Measurements from ENCODE around the gene NPRL2. TPM values are rescaled to one million over a fixed set of nuclear protein-coding genes. Genes with fewer than 3 reads are reported as not detected.

The NPRL2 gene
- total RNA-seq, 2 experiments from 2014 or later, result 33.2 to 35.8 TPM

- intact Hi-C loops (cut with micrococcal nuclease), result loop anchor here (5.0 to 10.0 kb wide), 3 partner anchors 211 to 1149 kb away; partner anchors contain the start of genes C3orf18, DCAF1, HEMK1 and RBM15B
- peaks cover 54% of the 10 kb centered on the region for H3K4me1 Mint-ChIP-seq (ENCODE audit: low read depth)
- ChIA-PET POLR2A (interaction anchor here (1.5 to 1.6 kb wide), 2 partner anchors 17 to 19 kb away, joined by 4 to 5 read pairs; no protein-coding TSS in a partner anchor), CTCF (interaction anchor here (1.2 to 4.4 kb wide), 2 partner anchors 8 to 161 kb away, joined by 3 to 34 read pairs; no protein-coding TSS in a partner anchor)
- no peak overlapping the region for H3K27ac Mint-ChIP-seq
- H3K9me3 Mint-ChIP-seq, result no peaks in the 10 kb centered on the region
- H3K36me3 Mint-ChIP-seq, result peaks cover 24% of the 10 kb centered on the region
- no peaks in the 10 kb centered on the region for H3K27me3 Mint-ChIP-seq
- no peak overlapping the region for H3K4me3 Mint-ChIP-seq
- no peak for DNase-seq
These were observed 5.4 kb upstream of the NPRL2 start for GRCh38 chr3:50355829-50356552.

DNA sequence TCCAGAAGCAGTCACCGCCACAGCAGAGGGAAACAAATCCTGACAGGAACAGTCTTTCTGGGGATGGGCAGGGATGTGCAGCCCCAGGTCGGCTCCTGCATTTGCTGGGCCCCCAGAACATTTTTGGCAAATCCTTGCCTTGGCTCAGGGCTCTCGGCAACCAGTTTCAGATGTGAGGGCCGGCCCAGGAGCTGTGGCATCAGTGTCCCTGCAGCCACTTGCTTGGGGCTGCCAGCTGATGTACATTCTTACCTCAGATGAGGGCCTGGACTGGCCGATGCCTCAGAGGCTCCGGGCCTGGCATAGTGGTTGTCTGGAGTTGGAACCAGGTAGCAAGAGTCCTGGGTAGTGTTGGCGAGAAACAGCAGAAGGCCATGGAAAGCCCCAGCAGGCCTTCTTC is 4.3 kb upstream of the NPRL2 start:
- H3K27ac Mint-ChIP-seq, result no peak overlapping the region
- POLR2A ChIA-PET, result interaction anchor here (1.2 to 2.2 kb wide), 2 partner anchors 17 to 62 kb away, joined by 4 to 16 read pairs; partner anchors contain the start of gene IFRD2
- peaks cover 24% of the 10 kb centered on the region for H3K36me3 Mint-ChIP-seq
- no peaks in the 10 kb centered on the region for H3K9me3 Mint-ChIP-seq
- DNase-seq, result no peak
- H3K4me3 Mint-ChIP-seq, result no peak overlapping the region
- CTCF ChIA-PET, result interaction anchor here (1.0 to 2.9 kb wide), 3 partner anchors 14 to 1080 kb away, joined by 3 to 16 read pairs (median 7); partner anchors contain the start of gene RASSF1
- intact Hi-C loops (cut with micrococcal nuclease), result loop anchor here (5.0 to 10.0 kb wide), 4 partner anchors 212 to 1150 kb away; partner anchors contain the start of genes C3orf18, CISH, DCAF1 and HEMK1
- no peaks in the 10 kb centered on the region for H3K27me3 Mint-ChIP-seq
- peaks cover 59% of the 10 kb centered on the region for H3K4me1 Mint-ChIP-seq (ENCODE audit: low read depth)

- ChIA-PET CTCF (interaction anchor here (0.9 to 2.9 kb wide), 5 partner anchors 11 to 1080 kb away, joined by 3 to 16 read pairs (median 4); partner anchors contain the start of gene RASSF1), POLR2A (interaction anchor here (1.0 to 2.2 kb wide), 4 partner anchors 13 to 61 kb away, joined by 3 to 16 read pairs (median 4); partner anchors contain the start of genes IFRD2, RASSF1 and TUSC2)
- Mint-ChIP-seq H3K4me1 (ENCODE audit: low read depth) (peaks cover 61% of the 10 kb centered on the region), H3K36me3 (peaks cover 22% of the 10 kb centered on the region), H3K9me3 (no peaks in the 10 kb centered on the region), H3K27me3 (no peaks in the 10 kb centered on the region), H3K27ac (no peak overlapping the region), H3K4me3 (no peak overlapping the region)
- DNase-seq, result no peak
- intact Hi-C loops (cut with micrococcal nuclease), result loop anchor here (5.0 to 10.0 kb wide), 3 partner anchors 258 to 1151 kb away; partner anchors contain the start of genes CISH, DCAF1 and RBM15B
These were observed 3.7 kb upstream of the NPRL2 start for GRCh38 chr3:50354186-50354764.

DNA sequence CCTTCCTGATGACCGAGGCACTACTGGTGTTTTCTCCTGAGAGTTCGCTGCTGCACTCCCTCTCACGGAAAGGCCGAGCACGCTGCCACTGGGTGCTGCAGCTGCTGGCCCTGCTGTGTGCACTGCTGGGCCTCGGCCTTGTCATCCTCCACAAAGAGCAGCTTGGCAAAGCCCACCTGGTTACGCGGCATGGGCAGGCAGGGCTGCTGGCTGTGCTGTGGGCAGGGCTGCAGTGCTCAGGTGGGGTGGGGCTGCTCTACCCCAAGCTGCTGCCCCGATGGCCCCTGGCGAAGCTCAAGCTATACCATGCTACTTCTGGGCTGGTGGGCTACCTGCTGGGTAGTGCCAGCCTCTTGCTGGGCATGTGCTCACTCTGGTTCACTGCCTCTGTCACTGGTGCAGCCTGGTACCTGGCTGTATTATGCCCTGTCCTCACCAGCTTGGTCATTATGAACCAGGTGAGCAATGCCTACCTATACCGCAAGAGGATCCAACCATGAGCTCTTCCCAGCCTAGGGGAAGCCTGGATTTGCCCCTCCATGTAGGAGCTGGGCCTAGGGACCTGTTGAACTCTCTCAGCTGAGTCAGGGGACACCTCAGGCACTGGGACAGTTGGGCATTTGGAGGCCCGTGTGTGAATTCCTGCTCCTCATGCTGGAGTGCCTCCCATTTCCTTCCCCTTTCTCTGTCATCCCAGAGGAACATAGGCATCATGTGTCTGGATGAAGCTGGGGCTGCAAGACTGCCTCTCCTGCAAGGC is 2.9 kb upstream of the NPRL2 start:
- Mint-ChIP-seq H3K9me3 (no peaks in the 10 kb centered on the region), H3K4me1 (ENCODE audit: low read depth) (peaks cover 69% of the 10 kb centered on the region), H3K36me3 (peaks cover 23% of the 10 kb centered on the region), H3K27me3 (no peaks in the 10 kb centered on the region), H3K27ac (peak overlapping the region; percentile 58), H3K4me3 (no peak overlapping the region)
- ChIA-PET POLR2A (interaction anchor here (0.9 to 2.2 kb wide), 4 partner anchors 13 to 257 kb away, joined by 3 to 16 read pairs (median 4); partner anchors contain the start of genes RASSF1 and TUSC2), CTCF (interaction anchor here (0.6 to 2.9 kb wide), 6 partner anchors 8 to 32 kb away, joined by 3 to 16 read pairs (median 4); partner anchors contain the start of gene RASSF1)
- DNase-seq, result no peak
- intact Hi-C loops (cut with micrococcal nuclease), result loop anchor here (5.0 to 10.0 kb wide), 3 partner anchors 259 to 1151 kb away; partner anchors contain the start of genes CISH, DCAF1 and RBM15B

DNA sequence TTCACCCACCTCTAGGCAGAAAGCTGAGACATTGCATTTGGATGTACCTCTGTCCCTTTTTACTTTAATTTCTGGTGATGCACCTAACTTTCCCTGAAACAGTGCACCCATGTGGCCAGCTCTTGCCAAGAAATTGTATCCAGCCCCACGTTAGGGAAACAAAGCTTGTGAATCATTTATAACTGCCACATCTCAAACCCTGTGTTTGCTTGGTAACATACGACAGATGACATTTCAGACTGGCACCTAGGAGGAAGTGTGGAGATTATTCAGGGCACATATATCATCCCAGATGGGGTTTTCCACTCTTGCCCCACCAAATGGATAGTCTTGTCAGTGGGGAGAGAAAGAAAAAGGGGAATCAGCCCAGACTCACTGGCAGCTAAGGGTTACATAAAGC is 2.2 kb upstream of the NPRL2 start:
- Mint-ChIP-seq H3K27ac (peak overlapping the region; percentile 58), H3K27me3 (no peaks in the 10 kb centered on the region), H3K4me1 (ENCODE audit: low read depth) (peaks cover 69% of the 10 kb centered on the region), H3K9me3 (no peaks in the 10 kb centered on the region), H3K4me3 (no peak overlapping the region), H3K36me3 (peaks cover 22% of the 10 kb centered on the region)
- ChIA-PET POLR2A (interaction anchor here (0.9 to 2.2 kb wide), 3 partner anchors 12 to 257 kb away, joined by 3 to 16 read pairs (median 7); partner anchors contain the start of gene RASSF1), CTCF (interaction anchor here (1.2 to 2.9 kb wide), 3 partner anchors 8 to 15 kb away, joined by 4 to 16 read pairs (median 7); partner anchors contain the start of gene RASSF1)
- peak; percentile 40 for DNase-seq
- intact Hi-C loops (cut with micrococcal nuclease), result loop anchor here (5.0 to 10.0 kb wide), 3 partner anchors 260 to 1152 kb away; partner anchors contain the start of genes CISH, DCAF1 and RBM15B

GRCh38 chr3:50351323-50351697 is 735 bp upstream of the NPRL2 start:
- ChIA-PET CTCF (interaction anchor here (0.7 to 4.9 kb wide), 5 partner anchors 11 to 219 kb away, joined by 3 to 39 read pairs (median 5); partner anchors contain the start of gene RASSF1), POLR2A (interaction anchor here (0.9 to 5.7 kb wide), 6 partner anchors 8 to 218 kb away, joined by 3 to 93 read pairs (median 4); partner anchors contain the start of genes HEMK1, HYAL3, NAA80 and RASSF1)
- no peaks in the 10 kb centered on the region for H3K27me3 Mint-ChIP-seq
- H3K4me1 Mint-ChIP-seq (ENCODE audit: low read depth), result peaks cover 62% of the 10 kb centered on the region
- intact Hi-C loops (cut with micrococcal nuclease), result loop anchor here (1.0 to 10.0 kb wide), 5 partner anchors 8 to 1153 kb away; partner anchors contain the start of genes CISH, DCAF1, RBM15B and TMEM115
- peaks cover 21% of the 10 kb centered on the region for H3K36me3 Mint-ChIP-seq
- no peaks in the 10 kb centered on the region for H3K9me3 Mint-ChIP-seq
- peak overlapping the region; percentile 97 for H3K27ac Mint-ChIP-seq
- DNase-seq, result peak; percentile 29
- H3K4me3 Mint-ChIP-seq, result peak overlapping the region; percentile 94

- Mint-ChIP-seq H3K4me1 (ENCODE audit: low read depth) (peaks cover 57% of the 10 kb centered on the region), H3K9me3 (no peaks in the 10 kb centered on the region), H3K27ac (peak overlapping the region; percentile 97), H3K4me3 (peak overlapping the region; percentile 94), H3K27me3 (no peaks in the 10 kb centered on the region), H3K36me3 (peaks cover 18% of the 10 kb centered on the region)
- intact Hi-C loops (cut with micrococcal nuclease), result loop anchor here (1.0 to 10.0 kb wide), 5 partner anchors 13 to 1155 kb away; partner anchors contain the start of genes CISH, DCAF1 and RBM15B
- ChIA-PET CTCF (interaction anchor here (1.0 to 4.9 kb wide), 9 partner anchors 10 to 266 kb away, joined by 3 to 39 read pairs (median 5); partner anchors contain the start of genes HYAL3, NAA80 and RASSF1), POLR2A (interaction anchor here (0.9 to 5.7 kb wide), 8 partner anchors 8 to 221 kb away, joined by 3 to 93 read pairs (median 4); partner anchors contain the start of genes C3orf18, HYAL3, NAA80 and RASSF1)
- no peak for DNase-seq
These were observed 405 bp downstream of the NPRL2 start for GRCh38 chr3:50350213-50350526.

DNA sequence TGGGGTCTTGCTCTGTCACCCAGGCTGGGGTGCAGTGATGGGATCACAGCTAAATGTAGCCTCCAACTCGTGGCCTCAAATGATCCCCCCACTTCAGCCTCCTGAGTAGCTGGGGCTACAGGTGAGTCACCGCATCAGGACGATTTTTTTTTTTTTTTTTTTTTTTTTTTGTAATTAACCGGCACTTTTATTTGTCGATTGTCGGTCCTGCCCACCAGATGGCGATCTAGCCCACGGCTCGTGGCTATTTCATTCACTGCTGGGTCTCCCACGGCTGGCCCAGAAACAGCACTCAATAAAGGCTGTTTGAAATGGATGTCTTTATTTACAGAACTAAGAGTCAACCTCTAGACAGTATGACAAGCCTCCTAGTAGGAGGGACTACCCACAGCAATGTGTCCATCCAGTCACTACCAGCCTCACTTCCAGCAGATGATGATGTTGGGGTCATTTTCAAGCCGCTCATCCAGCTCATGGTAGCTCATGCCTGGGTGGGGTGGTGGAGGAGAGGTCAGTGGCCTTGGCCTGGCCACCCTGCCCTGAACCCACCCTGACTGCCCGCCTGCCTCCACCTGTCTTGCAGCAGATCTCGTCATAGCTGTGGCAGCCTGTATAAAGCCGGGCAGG is 3.3 kb downstream of the NPRL2 start:
- Mint-ChIP-seq H3K27me3 (no peaks in the 10 kb centered on the region), H3K9me3 (no peaks in the 10 kb centered on the region), H3K27ac (peak overlapping the region; percentile 38), H3K4me3 (no peak overlapping the region), H3K4me1 (ENCODE audit: low read depth) (peaks cover 51% of the 10 kb centered on the region), H3K36me3 (peaks cover 14% of the 10 kb centered on the region)
- intact Hi-C loops (cut with micrococcal nuclease), result loop anchor here (1.0 kb wide), 1 partner anchor 195 kb away; no protein-coding TSS in a partner anchor
- DNase-seq, result peak; percentile 83
- CTCF ChIA-PET, result interaction anchor here (0.7 to 4.9 kb wide), 10 partner anchors 10 to 269 kb away, joined by 3 to 39 read pairs (median 4); partner anchors contain the start of gene TMEM115
- POLR2A ChIA-PET, result interaction anchor here (1.2 to 5.7 kb wide), 3 partner anchors 9 to 222 kb away, joined by 3 to 93 read pairs (median 4); partner anchors contain the start of genes HEMK1 and RASSF1

DNA sequence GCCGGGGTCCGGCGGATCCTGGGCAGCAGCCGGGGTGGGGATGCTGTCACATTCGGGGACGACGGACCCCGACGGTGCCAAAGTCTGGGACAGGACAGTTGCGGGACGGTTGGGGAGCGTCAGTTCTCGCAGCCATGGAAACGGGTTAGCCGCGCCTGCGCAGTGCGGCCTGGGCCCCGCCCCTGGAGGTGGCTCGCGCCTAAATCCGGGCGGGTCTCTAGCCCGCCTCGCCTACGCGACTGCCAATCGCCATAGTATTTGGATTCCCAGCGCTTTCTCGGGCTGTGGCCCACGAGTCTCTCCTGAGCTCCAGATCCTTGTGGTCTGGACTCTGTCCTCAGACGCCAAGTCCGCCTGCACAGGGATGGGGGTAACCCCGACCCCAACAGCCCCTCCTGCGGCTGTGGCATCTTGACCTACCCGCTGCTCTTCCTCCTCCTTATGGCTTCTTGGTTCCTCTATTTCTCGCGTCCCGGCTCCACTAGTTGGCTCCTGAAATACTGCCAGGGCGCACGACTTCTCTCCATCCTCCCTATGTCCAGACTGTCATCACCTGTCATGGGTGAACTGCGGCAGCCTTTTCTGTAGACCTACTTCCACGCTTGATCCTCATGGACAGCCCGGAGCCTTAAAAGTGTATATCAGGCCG is 4.9 kb downstream of the NPRL2 start, which contains the start of gene ZMYND10:
ZMYND10 (minus strand) TSS at position 147 of the 649 bp plus-strand sequence. CDS start 153 bp downstream, outside the sequence.
- DNase-seq, result peak; percentile 85
- Mint-ChIP-seq H3K27me3 (no peaks in the 10 kb centered on the region), H3K27ac (no peak within 1 kb of the TSS), H3K9me3 (no peaks in the 10 kb centered on the region), H3K4me1 (ENCODE audit: low read depth) (peaks cover 46% of the 10 kb centered on the region), H3K36me3 (peaks cover 14% of the 10 kb centered on the region), H3K4me3 (peak within 1 kb of the TSS; percentile 53)
- ChIA-PET POLR2A (interaction anchor here (1.0 to 5.7 kb wide), 2 partner anchors 7 to 227 kb away, joined by 3 to 93 read pairs; partner anchors contain the start of gene RASSF1), CTCF (interaction anchor here (1.0 to 1.3 kb wide), 2 partner anchors 38 to 197 kb away, joined by 3 to 4 read pairs; no protein-coding TSS in a partner anchor)
- intact Hi-C loops (cut with micrococcal nuclease), result no loop called here

GRCh38 chr3:50345008-50345407 is 5.6 kb downstream of the NPRL2 start:
- no peak overlapping the region for H3K27ac Mint-ChIP-seq
- intact Hi-C loops (cut with micrococcal nuclease), result no loop called here

More at GRCh38 chr3:50345008-50345407, 5.6 kb downstream of the NPRL2 start:
- ChIA-PET CTCF (interaction anchor here (1.0 to 1.1 kb wide), 2 partner anchors 12 to 197 kb away, joined by 3 to 4 read pairs; no protein-coding TSS in a partner anchor), POLR2A (no interaction called here)
- peaks cover 15% of the 10 kb centered on the region for H3K36me3 Mint-ChIP-seq
- no peak for DNase-seq
- no peak overlapping the region for H3K4me3 Mint-ChIP-seq
- H3K4me1 Mint-ChIP-seq (ENCODE audit: low read depth), result peaks cover 41% of the 10 kb centered on the region
- no peaks in the 10 kb centered on the region for H3K27me3 Mint-ChIP-seq
- H3K9me3 Mint-ChIP-seq, result no peaks in the 10 kb centered on the region

Data from activated CD4-positive, alpha-beta memory T cell treated with anti-CD3 and anti-CD28 coated beads for 36 hours (primary cell).